Measurements from ENCODE around the gene DYNC1I1. TPM values are rescaled to one million over a fixed set of nuclear protein-coding genes. Genes with fewer than 3 reads are reported as not detected.

Gene DYNC1I1
- total and polyA plus RNA-seq, 2 donors (not counting 3 experiments of a cell fraction or from before 2014, with no cell fraction given) = 1.8 to 3.6 TPM

GRCh38 chr7:95736635-95737034 is 35.7 kb upstream of the DYNC1I1 start:
- no peaks in the 10 kb centered on the region for H3K27me3 ChIP-seq (ENCODE audit: control insufficient read depth in 2 of 2, insufficient read depth in 2 of 2, low read length in 2 of 2)
- BruUV-seq (replicated peaks) = no TSS peak
- H3K9ac ChIP-seq (replicated peaks; ENCODE audit: extremely low read depth, insufficient read depth, low read length) = no peak overlapping the region
- ChIA-PET POLR2A (no interaction called here), CTCF (interaction anchor here (1.2 kb wide), 1 partner anchor 105 kb away, joined by 3 read pairs; no protein-coding TSS in a partner anchor)
- intact Hi-C loops (cut with micrococcal nuclease) = no loop called here
- no peak overlapping the region for H3K27ac ChIP-seq (ENCODE audit: insufficient read depth, low read depth, low read length)
- no peaks in the 10 kb centered on the region for H3K9me1 ChIP-seq (replicated peaks; ENCODE audit: control insufficient read depth, extremely low read depth, insufficient read depth, low read length)
- TF ChIP-seq GATA2 (IDR thresholded peaks at IDR 0.05; ENCODE audit: insufficient read depth, insufficient read length, low read depth, low read length) = no peak
- TF ChIP-seq MYC (IDR thresholded peaks at IDR 0.05; ENCODE audit: low read depth, low read length) = no peak
- no peak overlapping the region for H3K4me3 ChIP-seq (replicated peaks in 1 of 3; ENCODE audit: insufficient read depth in 1 of 3, low read depth in 1 of 3, low read length in 3 of 3)
- H3K36me3 ChIP-seq (ENCODE audit: control insufficient read depth in 2 of 2, extremely low read depth in 1 of 2, insufficient read depth in 2 of 2, low read length in 2 of 2) = no peaks in the 10 kb centered on the region
- no peaks in the 10 kb centered on the region for H3K79me2 ChIP-seq (ENCODE audit: control insufficient read depth, insufficient read depth, low read length)
- H2AFZ ChIP-seq (ENCODE audit: low read depth, low read length) = no peak overlapping the region
- no peak for FAIRE-seq
- H3K4me2 ChIP-seq (ENCODE audit: insufficient read depth, low read length) = no peak overlapping the region
- H3K9me3 ChIP-seq (replicated peaks; ENCODE audit: control insufficient read depth, insufficient read depth, low read length) = no peaks in the 10 kb centered on the region
- H3K4me1 ChIP-seq (ENCODE audit: control insufficient read depth, extremely low read depth, insufficient read depth, low read length) = no peaks in the 10 kb centered on the region
- dilution Hi-C loops (cut with MboI; ENCODE audit: extremely low pct_ligation_motif_present, low sequenced_read_pairs) = no loop called here
- DNase-seq (ENCODE audit: low read depth, low spot score) = no peak
- H4K20me1 ChIP-seq (replicated peaks; ENCODE audit: control insufficient read depth, extremely low read depth, insufficient read depth, low read length) = no peaks in the 10 kb centered on the region

- no peaks in the 10 kb centered on the region for H3K36me3 ChIP-seq (ENCODE audit: control insufficient read depth in 2 of 2, extremely low read depth in 1 of 2, insufficient read depth in 2 of 2, low read length in 2 of 2)
- no peak overlapping the region for H3K27ac ChIP-seq (ENCODE audit: insufficient read depth, low read depth, low read length)
- dilution Hi-C loops (cut with MboI; ENCODE audit: extremely low pct_ligation_motif_present, low sequenced_read_pairs) (no loop called here), intact Hi-C loops (cut with micrococcal nuclease) (no loop called here)
- ChIA-PET CTCF (interaction anchor here (1.2 kb wide), 2 partner anchors 56 to 103 kb away, joined by 3 read pairs; no protein-coding TSS in a partner anchor), POLR2A (no interaction called here)
- H3K9me3 ChIP-seq (replicated peaks; ENCODE audit: control insufficient read depth, insufficient read depth, low read length) = no peaks in the 10 kb centered on the region
- no peak for TF ChIP-seq POLR2AphosphoS5 (IDR thresholded peaks at IDR 0.05; ENCODE audit: insufficient read depth, low read depth, low read length)
- no peaks in the 10 kb centered on the region for H3K27me3 ChIP-seq (ENCODE audit: control insufficient read depth in 2 of 2, insufficient read depth in 2 of 2, low read length in 2 of 2)
- no peaks in the 10 kb centered on the region for H3K9me1 ChIP-seq (replicated peaks; ENCODE audit: control insufficient read depth, extremely low read depth, insufficient read depth, low read length)
- no peak overlapping the region for H2AFZ ChIP-seq (ENCODE audit: low read depth, low read length)
- BruUV-seq (replicated peaks) = no TSS peak
- no peak overlapping the region for H3K4me2 ChIP-seq (ENCODE audit: insufficient read depth, low read length)
- no peaks in the 10 kb centered on the region for H4K20me1 ChIP-seq (replicated peaks; ENCODE audit: control insufficient read depth, extremely low read depth, insufficient read depth, low read length)
- no peaks in the 10 kb centered on the region for H3K4me1 ChIP-seq (ENCODE audit: control insufficient read depth, extremely low read depth, insufficient read depth, low read length)
- no peak for FAIRE-seq
- H3K4me3 ChIP-seq (replicated peaks in 1 of 3; ENCODE audit: insufficient read depth in 1 of 3, low read depth in 1 of 3, low read length in 3 of 3) = no peak overlapping the region
- no peak overlapping the region for H3K9ac ChIP-seq (replicated peaks; ENCODE audit: extremely low read depth, insufficient read depth, low read length)
- no peaks in the 10 kb centered on the region for H3K79me2 ChIP-seq (ENCODE audit: control insufficient read depth, insufficient read depth, low read length)
- DNase-seq (ENCODE audit: low read depth, low spot score) = no peak
Observed at GRCh38 chr7:95737828-95738505, 34.4 kb upstream of the DYNC1I1 start.
